Psoas muscle (tissue), 8 donors: ENCODE data around the gene OVAAL. TPM values are rescaled to one million over a fixed set of nuclear protein-coding genes. Genes with fewer than 3 reads are reported as not detected.

ENCODE experiments used
- ATAC-seq, 4 donors: fragments of 200-7000 bp; cut with Tn5 transposase; one replicate each; pipeline ENCODE4 v1.9.1; 2020; ENCODE audit warnings: moderate library complexity in 3 of 4, mild to moderate bottlenecking in 2 of 4
- DNase-seq, 2 donors: peaks; one replicate each; pipeline ENCODE4 v3.0.0-alpha.2; 2020
- H3K27ac ChIP-seq: fragments of 200-600 bp; one replicate; pipeline ENCODE4 v1.8.0; 2022
- H3K27me3 ChIP-seq, 3 donors: fragments of 200-600 bp in 1 of 3; one replicate each; pipeline versions ENCODE4 v1.6.1 to v1.8.0; 2013 to 2022; ENCODE audit warnings: low read length in 2 of 3, mild to moderate bottlenecking in 2 of 3, moderate library complexity in 1 of 3; ENCODE audit not compliant: insufficient read depth in 3 of 3
- H3K36me3 ChIP-seq, 2 donors: fragments of 200-600 bp in 1 of 2; one replicate each; pipeline versions ENCODE4 v1.6.1 to v1.8.0; 2013 to 2022; ENCODE audit warnings: low read depth in 1 of 2, mild to moderate bottlenecking in 1 of 2, moderate library complexity in 1 of 2; ENCODE audit not compliant: insufficient read depth in 1 of 2
- H3K4me1 ChIP-seq: fragments of 200-600 bp; one replicate; pipeline ENCODE4 v1.8.0; 2022
- H3K4me3 ChIP-seq: fragments of 200-600 bp; one replicate; pipeline ENCODE4 v1.8.0; 2022; ENCODE audit warnings: mild to moderate bottlenecking
- H3K9me3 ChIP-seq: fragments of 200-600 bp; one replicate; pipeline ENCODE4 v1.8.0; 2022
- WGBS, 3 donors: extraction: QIAGEN DNeasy Blood & Tissue Kit; methylation state at CpG; one replicate each; pipeline versions ENCODE4 v1.1.6 to v1.1.7; 2013; 5-methylcytosine and 5-hydroxymethylcytosine counted together
- intact Hi-C, 2 donors: fragments of 100-400 bp; cut with DNase I; formaldehyde crosslinking; loops; one replicate each; pipeline versions ENCODE4 v1.11.0 to v1.14.2; 2022
- polyA plus RNA-seq, 3 donors: library from polyadenylated mRNA; stranded (reverse); fragments of 200-250 nt; gene quantifications; one replicate each; pipeline ENCODE4 v1.2.3, GENCODE V29; 2013
- total RNA-seq, 4 donors: library from RNA; stranded (reverse); fragmentation: NEBNext Ultra II Directional in 2 of 4; extraction: Animal tissue kit (Norgen Biotek cat#: 25700) in 2 of 4; gene quantifications; one replicate each; pipeline versions ENCODE4 v1.2.1 to v1.2.4, GENCODE V29; 2021 to 2023
- TF ChIP-seq, protein P1 (sequence below): fragments of 200-600 bp; IDR thresholded peaks from one replicate; pipeline ENCODE4 v1.8.0; 2022; ENCODE audit warnings: antibody characterized with exemption
- donor health status: healthy with polysubstance abuse.
- donor health status: DM: no; HTN: no; CAD: no; lungs with moderate emphysema.
- donor health status: Bipolar disorder and iron deficiency.
- donor health status: healthy.
- donor health status: DM: yes; HTN: yes; CAD: no.
- donor health status: DM: no; HTN: no; CAD: no.
- donor health status: DM: no; HTN: no; CAD: no.
- donor health status: DM: yes; HTN: yes; CAD: no.

OVAAL gene
- total and polyA plus RNA-seq, 7 donors, result 0.04 TPM; not detected in 6

DNA sequence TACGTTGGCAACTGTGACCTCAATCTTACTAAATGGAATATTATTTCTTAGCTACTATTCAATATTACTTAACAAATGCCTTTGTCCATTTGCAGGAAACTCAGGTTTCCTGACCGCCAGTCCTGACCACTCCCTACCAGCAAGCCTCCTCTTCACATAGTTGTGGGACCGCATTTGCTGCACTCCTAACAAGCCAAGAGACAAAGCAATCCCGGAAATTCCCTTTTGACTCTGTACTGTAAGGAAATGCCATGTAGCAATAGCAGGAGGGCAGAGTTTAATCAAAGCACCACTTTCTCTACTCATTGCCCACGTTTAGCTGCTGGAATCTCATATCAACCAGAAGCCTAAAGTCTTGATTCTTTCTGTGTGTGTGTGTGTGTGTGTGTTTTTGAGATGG is 28.3 kb upstream of the OVAAL start:
- DNase-seq (no peak), ATAC-seq (peak in 2 of 4 donors; percentile 15 to 32)
- H3K9me3 ChIP-seq, result no peaks in the 10 kb centered on the region
- no peaks in the 10 kb centered on the region for H3K27me3 ChIP-seq
- peaks cover 6% of the 10 kb centered on the region for H3K4me1 ChIP-seq
- H3K4me3 ChIP-seq, result no peak overlapping the region
- 51 to 55% (median 54%) methylated on average over 5 of the region's 5 CpGs for WGBS, 3 donors
- TF ChIP-seq, protein P1, sequence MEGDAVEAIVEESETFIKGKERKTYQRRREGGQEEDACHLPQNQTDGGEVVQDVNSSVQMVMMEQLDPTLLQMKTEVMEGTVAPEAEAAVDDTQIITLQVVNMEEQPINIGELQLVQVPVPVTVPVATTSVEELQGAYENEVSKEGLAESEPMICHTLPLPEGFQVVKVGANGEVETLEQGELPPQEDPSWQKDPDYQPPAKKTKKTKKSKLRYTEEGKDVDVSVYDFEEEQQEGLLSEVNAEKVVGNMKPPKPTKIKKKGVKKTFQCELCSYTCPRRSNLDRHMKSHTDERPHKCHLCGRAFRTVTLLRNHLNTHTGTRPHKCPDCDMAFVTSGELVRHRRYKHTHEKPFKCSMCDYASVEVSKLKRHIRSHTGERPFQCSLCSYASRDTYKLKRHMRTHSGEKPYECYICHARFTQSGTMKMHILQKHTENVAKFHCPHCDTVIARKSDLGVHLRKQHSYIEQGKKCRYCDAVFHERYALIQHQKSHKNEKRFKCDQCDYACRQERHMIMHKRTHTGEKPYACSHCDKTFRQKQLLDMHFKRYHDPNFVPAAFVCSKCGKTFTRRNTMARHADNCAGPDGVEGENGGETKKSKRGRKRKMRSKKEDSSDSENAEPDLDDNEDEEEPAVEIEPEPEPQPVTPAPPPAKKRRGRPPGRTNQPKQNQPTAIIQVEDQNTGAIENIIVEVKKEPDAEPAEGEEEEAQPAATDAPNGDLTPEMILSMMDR, result no peak
- intact Hi-C loops, result loop anchor here (5.0 to 10.0 kb wide), 2 partner anchors 94 to 332 kb away; no protein-coding TSS in a partner anchor
- no peaks in the 10 kb centered on the region for H3K36me3 ChIP-seq
- peak overlapping the region; percentile 46 for H3K27ac ChIP-seq

GRCh38 chr1:180532854-180533253 is 25.9 kb upstream of the OVAAL start:
- DNase-seq (no peak), ATAC-seq (no peak)
- H3K27ac ChIP-seq, result no peak overlapping the region
- H3K4me3 ChIP-seq, result no peak overlapping the region
- no peaks in the 10 kb centered on the region for H3K4me1 ChIP-seq
- intact Hi-C loops, result loop anchor here (5.0 to 10.0 kb wide), 2 partner anchors 92 to 329 kb away; no protein-coding TSS in a partner anchor
- TF ChIP-seq, protein P1, result no peak
- no peaks in the 10 kb centered on the region for H3K9me3 ChIP-seq
- H3K27me3 ChIP-seq, result no peaks in the 10 kb centered on the region
- no peaks in the 10 kb centered on the region for H3K36me3 ChIP-seq
- 83 to 85% (median 84%) methylated on average over 5 of the region's 5 CpGs for WGBS, 3 donors

DNA sequence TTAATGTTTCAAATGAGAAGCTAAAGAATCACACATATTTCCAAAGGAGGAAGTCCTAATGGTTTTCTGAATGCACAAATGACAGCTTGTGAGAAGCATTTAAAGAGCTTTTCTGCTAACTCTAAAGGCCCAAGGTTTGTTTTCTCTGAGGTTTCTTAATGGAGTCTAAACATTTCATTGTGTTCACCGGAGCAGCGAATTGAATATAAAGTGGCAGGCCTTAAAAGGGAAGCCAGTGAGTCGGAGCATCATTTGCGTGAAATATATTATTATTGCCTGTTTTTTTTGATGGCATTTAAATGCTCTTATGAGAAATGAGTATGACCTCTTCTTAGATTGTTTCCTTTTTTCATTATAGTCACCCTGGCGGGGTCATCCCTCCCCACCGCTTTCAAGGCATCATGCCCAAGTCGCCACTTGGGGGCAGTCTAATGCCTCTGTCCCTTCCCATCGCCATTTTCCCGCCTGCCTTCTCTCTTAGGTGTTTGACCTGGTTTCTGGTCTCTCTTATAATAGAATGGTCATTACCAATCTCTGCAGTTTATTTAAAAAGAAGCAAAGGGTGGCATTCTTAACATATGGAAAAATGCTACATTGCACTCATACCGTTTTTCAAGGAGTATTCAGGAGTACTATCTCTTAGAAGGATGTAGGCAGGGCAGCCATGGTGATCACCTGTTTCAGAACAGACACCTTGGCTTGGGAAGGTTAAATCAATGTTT is 25.3 kb upstream of the OVAAL start:
- DNase-seq (peak; percentile 62 to 72), ATAC-seq (peak in 3 of 4 donors; percentile 78 to 88 (median 79))
- Histone ChIP-seq H3K36me3 (no peaks in the 10 kb centered on the region), H3K4me1 (no peaks in the 10 kb centered on the region), H3K27me3 (peaks cover 0 to 2% (median 0%) of the 10 kb centered on the region in 3 donors), H3K4me3 (no peak overlapping the region), H3K27ac (no peak overlapping the region), H3K9me3 (no peaks in the 10 kb centered on the region)
- intact Hi-C loops, result loop anchor here (5.0 to 10.0 kb wide), 2 partner anchors 91 to 329 kb away; no protein-coding TSS in a partner anchor
- 41 to 46% (median 45%) methylated on average over 10 of the region's 10 CpGs for WGBS, 3 donors
- TF ChIP-seq, protein P1, result peak; percentile 75

- Histone ChIP-seq H3K4me3 (no peak overlapping the region), H3K36me3 (no peaks in the 10 kb centered on the region), H3K27ac (no peak overlapping the region), H3K9me3 (no peaks in the 10 kb centered on the region), H3K4me1 (no peaks in the 10 kb centered on the region), H3K27me3 (peaks cover 0 to 2% (median 0%) of the 10 kb centered on the region in 3 donors)
- DNase-seq (no peak), ATAC-seq (peak in 1 of 4 donors; percentile 48)
- intact Hi-C loops, result loop anchor here (5.0 to 10.0 kb wide), 2 partner anchors 91 to 328 kb away; no protein-coding TSS in a partner anchor
- WGBS, 3 donors, result 29 to 44% (median 30%) methylated on average over 7 of the region's 7 CpGs
- TF ChIP-seq, protein P1, result no peak
Observed at GRCh38 chr1:180534214-180534613, 24.6 kb upstream of the OVAAL start.
